ENCODE data around the gene ALK. TPM values are rescaled to one million over a fixed set of nuclear protein-coding genes. Genes with fewer than 3 reads are reported as not detected.

ALK gene
- total and polyA plus RNA-seq, 4 donors, result 4.2 to 16.7 (median 14.2) TPM

DNA sequence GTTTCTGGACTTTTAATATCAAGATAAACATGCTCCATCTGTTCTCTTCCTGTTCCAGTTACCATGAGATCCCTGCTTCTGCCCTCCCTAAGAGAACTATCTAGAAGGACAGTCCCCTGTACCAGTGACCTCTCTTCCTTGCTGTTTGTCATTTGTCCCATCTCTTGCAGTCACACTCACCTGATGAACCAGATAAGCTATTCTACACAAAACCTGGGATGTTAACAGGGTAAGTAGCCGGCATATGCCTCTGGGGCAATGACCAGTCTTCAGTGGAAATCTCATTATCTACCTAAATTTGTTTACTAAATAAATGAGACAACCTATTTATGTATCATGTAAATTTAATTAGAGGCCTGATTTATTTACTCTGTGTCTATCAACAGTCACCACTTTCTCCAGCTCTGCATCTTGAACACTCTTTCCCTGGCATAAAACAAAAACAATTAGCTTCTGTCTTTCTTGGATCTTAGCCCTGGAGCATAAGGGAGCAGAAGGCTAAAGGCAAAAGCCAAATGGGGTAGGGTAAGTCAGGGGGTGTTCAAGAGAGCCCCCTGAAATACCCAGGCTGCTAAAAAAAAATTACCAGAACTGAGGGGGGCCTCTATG, 337.7 kb downstream of the ALK start:
- Histone ChIP-seq H3K4me3 (ENCODE audit: low read depth, low read length) (no peak overlapping the region), H3K36me3 (ENCODE audit: control insufficient read depth, insufficient read depth, low read length) (no peaks in the 10 kb centered on the region), H3K9me3 (ENCODE audit: control insufficient read depth, insufficient read depth, low read length) (no peaks in the 10 kb centered on the region), H3K27me3 (ENCODE audit: control insufficient read depth, insufficient read depth, low read length) (no peaks in the 10 kb centered on the region), H3K4me1 (ENCODE audit: control insufficient read depth, insufficient read depth, low read length) (no peaks in the 10 kb centered on the region), H3K27ac (ENCODE audit: low read depth, low read length) (no peak overlapping the region)
- no CpG with 5 or more reads among the region's 1 CpG for WGBS (ENCODE audit: insufficient coverage)
- DNase-seq (ENCODE audit: low read depth in 4 of 6, low spot score in 6 of 6), result peak in 1 of 6 donors; percentile 48

GRCh38 chr2:29583104-29583503, 338.3 kb downstream of the ALK start:
- WGBS (ENCODE audit: insufficient coverage), result 89% methylated on average over 1 of the region's 1 CpG
- Histone ChIP-seq H3K27me3 (ENCODE audit: control insufficient read depth, insufficient read depth, low read length) (no peaks in the 10 kb centered on the region), H3K9me3 (ENCODE audit: control insufficient read depth, insufficient read depth, low read length) (no peaks in the 10 kb centered on the region), H3K36me3 (ENCODE audit: control insufficient read depth, insufficient read depth, low read length) (no peaks in the 10 kb centered on the region), H3K27ac (ENCODE audit: low read depth, low read length) (no peak overlapping the region), H3K4me1 (ENCODE audit: control insufficient read depth, insufficient read depth, low read length) (no peaks in the 10 kb centered on the region), H3K4me3 (ENCODE audit: low read depth, low read length) (no peak overlapping the region)
- no peak for DNase-seq (ENCODE audit: low read depth in 4 of 6, low spot score in 6 of 6)

- no peak for DNase-seq (ENCODE audit: low read depth in 4 of 6, low spot score in 6 of 6)
- Histone ChIP-seq H3K27ac (ENCODE audit: low read depth, low read length) (no peak overlapping the region), H3K27me3 (ENCODE audit: control insufficient read depth, insufficient read depth, low read length) (no peaks in the 10 kb centered on the region), H3K36me3 (ENCODE audit: control insufficient read depth, insufficient read depth, low read length) (no peaks in the 10 kb centered on the region), H3K4me1 (ENCODE audit: control insufficient read depth, insufficient read depth, low read length) (no peaks in the 10 kb centered on the region), H3K4me3 (ENCODE audit: low read depth, low read length) (no peak overlapping the region), H3K9me3 (ENCODE audit: control insufficient read depth, insufficient read depth, low read length) (no peaks in the 10 kb centered on the region)
- WGBS (ENCODE audit: insufficient coverage), result 91% methylated on average over 1 of the region's 2 CpGs
Observed at GRCh38 chr2:29582062-29582461, 339.3 kb downstream of the ALK start.

- Histone ChIP-seq H3K27ac (ENCODE audit: low read depth, low read length) (no peak overlapping the region), H3K36me3 (ENCODE audit: control insufficient read depth, insufficient read depth, low read length) (no peaks in the 10 kb centered on the region), H3K27me3 (ENCODE audit: control insufficient read depth, insufficient read depth, low read length) (no peaks in the 10 kb centered on the region), H3K9me3 (ENCODE audit: control insufficient read depth, insufficient read depth, low read length) (no peaks in the 10 kb centered on the region), H3K4me1 (ENCODE audit: control insufficient read depth, insufficient read depth, low read length) (peaks cover 11% of the 10 kb centered on the region), H3K4me3 (ENCODE audit: low read depth, low read length) (no peak overlapping the region)
- WGBS (ENCODE audit: insufficient coverage), result 69% methylated on average over 10 of the region's 11 CpGs
- DNase-seq (ENCODE audit: low read depth in 4 of 6, low spot score in 6 of 6), result peak in 2 of 6 donors; percentile 7 to 82
Observed at GRCh38 chr2:29580223-29580622, 341.2 kb downstream of the ALK start.

GRCh38 chr2:29579495-29580169, 341.8 kb downstream of the ALK start:
- no peak for DNase-seq (ENCODE audit: low read depth in 4 of 6, low spot score in 6 of 6)
- peaks cover 14% of the 10 kb centered on the region for H3K4me1 ChIP-seq (ENCODE audit: control insufficient read depth, insufficient read depth, low read length)
- 76% methylated on average over 4 of the region's 8 CpGs for WGBS (ENCODE audit: insufficient coverage)

GRCh38 chr2:29578084-29578598, 343.2 kb downstream of the ALK start:
- Histone ChIP-seq H3K27me3 (ENCODE audit: control insufficient read depth, insufficient read depth, low read length) (no peaks in the 10 kb centered on the region), H3K36me3 (ENCODE audit: control insufficient read depth, insufficient read depth, low read length) (no peaks in the 10 kb centered on the region), H3K4me3 (ENCODE audit: low read depth, low read length) (no peak overlapping the region), H3K9me3 (ENCODE audit: control insufficient read depth, insufficient read depth, low read length) (no peaks in the 10 kb centered on the region), H3K27ac (ENCODE audit: low read depth, low read length) (no peak overlapping the region), H3K4me1 (ENCODE audit: control insufficient read depth, insufficient read depth, low read length) (peaks cover 16% of the 10 kb centered on the region)
- WGBS (ENCODE audit: insufficient coverage), result 94% methylated on average over 2 of the region's 3 CpGs
- no peak for DNase-seq (ENCODE audit: low read depth in 4 of 6, low spot score in 6 of 6)

More at GRCh38 chr2:29579495-29580169, 341.8 kb downstream of the ALK start:
- Histone ChIP-seq H3K36me3 (ENCODE audit: control insufficient read depth, insufficient read depth, low read length) (no peaks in the 10 kb centered on the region), H3K9me3 (ENCODE audit: control insufficient read depth, insufficient read depth, low read length) (no peaks in the 10 kb centered on the region), H3K27me3 (ENCODE audit: control insufficient read depth, insufficient read depth, low read length) (no peaks in the 10 kb centered on the region), H3K27ac (ENCODE audit: low read depth, low read length) (no peak overlapping the region), H3K4me3 (ENCODE audit: low read depth, low read length) (no peak overlapping the region)

GRCh38 chr2:29576231-29576630, 345.2 kb downstream of the ALK start:
- no peak for DNase-seq (ENCODE audit: low read depth in 4 of 6, low spot score in 6 of 6)
- Histone ChIP-seq H3K4me1 (ENCODE audit: control insufficient read depth, insufficient read depth, low read length) (peaks cover 16% of the 10 kb centered on the region), H3K27ac (ENCODE audit: low read depth, low read length) (no peak overlapping the region), H3K36me3 (ENCODE audit: control insufficient read depth, insufficient read depth, low read length) (no peaks in the 10 kb centered on the region), H3K4me3 (ENCODE audit: low read depth, low read length) (no peak overlapping the region), H3K27me3 (ENCODE audit: control insufficient read depth, insufficient read depth, low read length) (no peaks in the 10 kb centered on the region), H3K9me3 (ENCODE audit: control insufficient read depth, insufficient read depth, low read length) (no peaks in the 10 kb centered on the region)
- 69% methylated on average over 3 of the region's 3 CpGs for WGBS (ENCODE audit: insufficient coverage)

DNA sequence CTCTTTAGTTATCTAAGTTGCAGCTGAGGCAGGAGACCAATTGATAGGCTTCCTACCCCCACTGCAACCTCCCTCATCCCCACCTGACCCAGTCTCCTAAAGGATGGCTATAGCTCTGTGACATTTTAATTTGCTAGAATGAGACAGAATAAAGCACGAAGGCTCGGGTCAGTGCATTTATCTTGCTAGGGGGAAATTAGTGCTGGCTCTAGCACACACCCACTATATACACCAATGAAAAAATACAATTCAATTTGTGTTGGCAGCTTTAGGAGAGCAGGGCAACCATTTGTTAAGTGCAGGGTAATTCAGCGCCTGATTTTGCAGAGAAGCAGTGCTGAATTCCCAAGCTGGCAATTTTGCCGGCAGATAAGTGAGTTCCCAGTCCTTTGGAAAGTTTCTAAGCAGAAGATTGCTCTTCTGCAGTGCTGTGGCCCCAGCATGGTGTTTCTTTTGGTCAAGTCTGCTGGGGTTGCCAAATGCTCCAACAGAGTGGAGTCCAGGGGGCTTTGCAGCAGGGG, 346.0 kb downstream of the ALK start:
- no peaks in the 10 kb centered on the region for H3K9me3 ChIP-seq (ENCODE audit: control insufficient read depth, insufficient read depth, low read length)
- H3K4me3 ChIP-seq (ENCODE audit: low read depth, low read length), result no peak overlapping the region
- H3K36me3 ChIP-seq (ENCODE audit: control insufficient read depth, insufficient read depth, low read length), result no peaks in the 10 kb centered on the region
- H3K27ac ChIP-seq (ENCODE audit: low read depth, low read length), result no peak overlapping the region
- peak in 3 of 6 donors; percentile 18 to 91 (median 19) for DNase-seq (ENCODE audit: low read depth in 4 of 6, low spot score in 6 of 6)
- H3K27me3 ChIP-seq (ENCODE audit: control insufficient read depth, insufficient read depth, low read length), result no peaks in the 10 kb centered on the region
- WGBS (ENCODE audit: insufficient coverage), result 45% methylated on average over 2 of the region's 4 CpGs
- peaks cover 16% of the 10 kb centered on the region for H3K4me1 ChIP-seq (ENCODE audit: control insufficient read depth, insufficient read depth, low read length)

- WGBS (ENCODE audit: insufficient coverage), result 82% methylated on average over 4 of the region's 4 CpGs
- no peaks in the 10 kb centered on the region for H3K27me3 ChIP-seq (ENCODE audit: control insufficient read depth, insufficient read depth, low read length)
- H3K4me3 ChIP-seq (ENCODE audit: low read depth, low read length), result no peak overlapping the region
- DNase-seq (ENCODE audit: low read depth in 4 of 6, low spot score in 6 of 6), result no peak
- H3K9me3 ChIP-seq (ENCODE audit: control insufficient read depth, insufficient read depth, low read length), result no peaks in the 10 kb centered on the region
- H3K36me3 ChIP-seq (ENCODE audit: control insufficient read depth, insufficient read depth, low read length), result no peaks in the 10 kb centered on the region
- no peak overlapping the region for H3K27ac ChIP-seq (ENCODE audit: low read depth, low read length)
- H3K4me1 ChIP-seq (ENCODE audit: control insufficient read depth, insufficient read depth, low read length), result peaks cover 16% of the 10 kb centered on the region
Observed at GRCh38 chr2:29573612-29574011, 347.8 kb downstream of the ALK start.

DNA sequence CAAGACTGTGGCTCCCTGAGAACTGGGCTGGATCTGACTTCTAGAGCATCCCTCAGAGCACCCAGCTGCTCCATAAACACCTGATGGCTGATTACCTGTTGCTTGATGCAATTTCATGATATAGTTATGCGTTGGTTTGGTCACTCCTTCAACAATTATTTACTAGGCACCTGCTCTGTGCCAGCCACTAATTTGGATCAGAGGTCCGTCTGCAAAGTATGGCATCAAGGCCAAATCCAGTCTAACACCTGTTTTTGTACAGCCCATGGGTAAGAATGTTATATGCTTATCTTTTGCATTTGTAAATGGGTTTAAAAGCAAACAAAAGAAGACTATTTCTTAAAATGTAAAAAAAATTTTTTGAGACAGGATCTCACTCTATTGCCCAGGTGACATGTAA, 348.2 kb downstream of the ALK start:
- no peaks in the 10 kb centered on the region for H3K9me3 ChIP-seq (ENCODE audit: control insufficient read depth, insufficient read depth, low read length)
- no peaks in the 10 kb centered on the region for H3K27me3 ChIP-seq (ENCODE audit: control insufficient read depth, insufficient read depth, low read length)
- H3K4me3 ChIP-seq (ENCODE audit: low read depth, low read length), result no peak overlapping the region
- no peaks in the 10 kb centered on the region for H3K36me3 ChIP-seq (ENCODE audit: control insufficient read depth, insufficient read depth, low read length)
- DNase-seq (ENCODE audit: low read depth in 4 of 6, low spot score in 6 of 6), result no peak
- WGBS (ENCODE audit: insufficient coverage), result no CpG with 5 or more reads among the region's 2 CpGs
- H3K4me1 ChIP-seq (ENCODE audit: control insufficient read depth, insufficient read depth, low read length), result peaks cover 16% of the 10 kb centered on the region
- no peak overlapping the region for H3K27ac ChIP-seq (ENCODE audit: low read depth, low read length)

Measured in spinal cord (tissue), 10 donors.